Body of pancreas (tissue), 4 donors: ENCODE results near the gene TIMP2.

ENCODE experiments used
- POLR2A ChIP-seq, 3 donors: fragments of 450-650 bp; IDR thresholded peaks; one replicate each; pipeline ENCODE4 v1.6.1; 2016; ENCODE audit warnings: antibody characterized with exemption in 3 of 3, mild to moderate bottlenecking in 2 of 3
- TF ChIP-seq, protein P1 (sequence below), 7 experiments: fragments of 450-650 bp in 4 of 7; fragments of 200-600 bp in 3 of 7; sonication (generic) in 3 of 7; IDR thresholded peaks; one replicate each; pipeline ENCODE4 v1.5.1; 2016 to 2019; ENCODE audit warnings: antibody characterized with exemption in 7 of 7

GRCh38 chr17:78967782-78968362, 42.7 kb upstream of the TIMP2 start:
- TF ChIP-seq, protein P1, sequence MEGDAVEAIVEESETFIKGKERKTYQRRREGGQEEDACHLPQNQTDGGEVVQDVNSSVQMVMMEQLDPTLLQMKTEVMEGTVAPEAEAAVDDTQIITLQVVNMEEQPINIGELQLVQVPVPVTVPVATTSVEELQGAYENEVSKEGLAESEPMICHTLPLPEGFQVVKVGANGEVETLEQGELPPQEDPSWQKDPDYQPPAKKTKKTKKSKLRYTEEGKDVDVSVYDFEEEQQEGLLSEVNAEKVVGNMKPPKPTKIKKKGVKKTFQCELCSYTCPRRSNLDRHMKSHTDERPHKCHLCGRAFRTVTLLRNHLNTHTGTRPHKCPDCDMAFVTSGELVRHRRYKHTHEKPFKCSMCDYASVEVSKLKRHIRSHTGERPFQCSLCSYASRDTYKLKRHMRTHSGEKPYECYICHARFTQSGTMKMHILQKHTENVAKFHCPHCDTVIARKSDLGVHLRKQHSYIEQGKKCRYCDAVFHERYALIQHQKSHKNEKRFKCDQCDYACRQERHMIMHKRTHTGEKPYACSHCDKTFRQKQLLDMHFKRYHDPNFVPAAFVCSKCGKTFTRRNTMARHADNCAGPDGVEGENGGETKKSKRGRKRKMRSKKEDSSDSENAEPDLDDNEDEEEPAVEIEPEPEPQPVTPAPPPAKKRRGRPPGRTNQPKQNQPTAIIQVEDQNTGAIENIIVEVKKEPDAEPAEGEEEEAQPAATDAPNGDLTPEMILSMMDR (IDR thresholded peaks at IDR 0.05): no peak
- TF ChIP-seq POLR2A (IDR thresholded peaks at IDR 0.05): no peak
